Activated CD4-positive, alpha-beta T cell treated with anti-CD3 and anti-CD28 coated beads, Interleukin-2, amount 10 ng/mL, durations not matched to agents 7 days and 5 days (primary cell): ENCODE data around the gene TAC3. TPM values are rescaled to one million over a fixed set of nuclear protein-coding genes. Genes with fewer than 3 reads are reported as not detected.

ENCODE experiments used
- CTCF ChIA-PET: fragments of 350-600 bp; sonication (Branson Sonifier 250); formaldehyde crosslinking; loops from one replicate; lab custom pipeline; 2021; ENCODE audit warnings: antibody characterized with exemption; lab: Charles Lee
- POLR2A ChIA-PET: fragments of 350-600 bp; sonication (Branson Sonifier 250); formaldehyde crosslinking; loops from one replicate; lab custom pipeline; 2021; ENCODE audit warnings: antibody characterized with exemption; lab: Charles Lee
- DNase-seq: peaks from one replicate; pipeline ENCODE4 v3.0.0-alpha.2; 2020
- H3K27ac Mint-ChIP-seq: one replicate; pipeline ENCODE4 v1.8.0; 2021; ENCODE audit warnings: mild to moderate bottlenecking, moderate library complexity, mixed read lengths
- H3K27me3 Mint-ChIP-seq: one replicate; pipeline ENCODE4 v1.8.0; 2021; ENCODE audit warnings: mixed read lengths
- H3K36me3 Mint-ChIP-seq: one replicate; pipeline ENCODE4 v1.8.0; 2021; ENCODE audit warnings: low read depth, mixed read lengths
- H3K4me1 Mint-ChIP-seq: one replicate; pipeline ENCODE4 v1.8.0; 2021; ENCODE audit warnings: mixed read lengths
- H3K4me3 Mint-ChIP-seq: one replicate; pipeline ENCODE4 v1.8.0; 2021; ENCODE audit warnings: mild to moderate bottlenecking, moderate library complexity, mixed read lengths
- H3K9me3 Mint-ChIP-seq: one replicate; pipeline ENCODE4 v1.8.0; 2021; ENCODE audit warnings: mixed read lengths
- total RNA-seq, 2 experiments: library from RNA; stranded (reverse); gene quantifications; one replicate each; pipeline ENCODE4 v1.2.3, GENCODE V29; 2021

TAC3 gene
- total RNA-seq, 2 experiments from 2014 or later: 0.25 TPM; not detected in 1

- POLR2A ChIA-PET: interaction anchor here (0.9 kb wide), 1 partner anchor 100 kb away, joined by 4 read pairs; no protein-coding TSS in a partner anchor
- DNase-seq: peak; percentile 42
- H3K27me3 Mint-ChIP-seq: peaks cover 17% of the 10 kb centered on the region
- H3K27ac Mint-ChIP-seq: peak overlapping the region; percentile 82
- peak overlapping the region; percentile 28 for H3K4me3 Mint-ChIP-seq
- H3K36me3 Mint-ChIP-seq: peaks cover under 1% of the 10 kb centered on the region
- CTCF ChIA-PET: interaction anchor here (1.0 to 1.7 kb wide), 6 partner anchors 8 to 85 kb away, joined by 3 to 7 read pairs (median 4); no protein-coding TSS in a partner anchor
- H3K9me3 Mint-ChIP-seq: no peaks in the 10 kb centered on the region
- H3K4me1 Mint-ChIP-seq: peaks cover 51% of the 10 kb centered on the region
These were observed 4.6 kb downstream of the TAC3 start for GRCh38 chr12:57011438-57012424.

GRCh38 chr12:57010627-57011247, 5.6 kb downstream of the TAC3 start:
- Mint-ChIP-seq H3K27me3 (peaks cover 17% of the 10 kb centered on the region), H3K4me1 (peaks cover 54% of the 10 kb centered on the region), H3K9me3 (no peaks in the 10 kb centered on the region), H3K27ac (peak overlapping the region; percentile 82), H3K4me3 (no peak overlapping the region), H3K36me3 (peaks cover 1% of the 10 kb centered on the region)
- POLR2A ChIA-PET: interaction anchor here (0.9 kb wide), 1 partner anchor 101 kb away, joined by 4 read pairs; no protein-coding TSS in a partner anchor
- CTCF ChIA-PET: interaction anchor here (0.6 to 1.3 kb wide), 6 partner anchors 9 to 88 kb away, joined by 3 to 7 read pairs (median 4); no protein-coding TSS in a partner anchor
- DNase-seq: no peak

GRCh38 chr12:57009949-57010626, 6.2 kb downstream of the TAC3 start:
- DNase-seq: no peak
- Mint-ChIP-seq H3K4me3 (no peak overlapping the region), H3K9me3 (no peaks in the 10 kb centered on the region), H3K27me3 (peaks cover 11% of the 10 kb centered on the region), H3K4me1 (peaks cover 61% of the 10 kb centered on the region), H3K36me3 (peaks cover 1% of the 10 kb centered on the region), H3K27ac (no peak overlapping the region)
- POLR2A ChIA-PET: no interaction called here
- CTCF ChIA-PET: interaction anchor here (0.6 to 1.2 kb wide), 3 partner anchors 17 to 89 kb away, joined by 3 to 4 read pairs (median 3); no protein-coding TSS in a partner anchor

- POLR2A ChIA-PET: interaction anchor here (0.6 kb wide), 1 partner anchor 32 kb away, joined by 3 read pairs; no protein-coding TSS in a partner anchor
- Mint-ChIP-seq H3K27me3 (no peaks in the 10 kb centered on the region), H3K4me1 (peaks cover 71% of the 10 kb centered on the region), H3K27ac (peak overlapping the region; percentile 70), H3K36me3 (peaks cover 14% of the 10 kb centered on the region), H3K4me3 (no peak overlapping the region), H3K9me3 (no peaks in the 10 kb centered on the region)
- CTCF ChIA-PET: interaction anchor here (0.5 to 2.2 kb wide), 14 partner anchors 11 to 486 kb away, joined by 3 to 15 read pairs (median 4); partner anchors contain the start of gene RBMS2
- DNase-seq: peak; percentile 59
These were observed 8.2 kb downstream of the TAC3 start for GRCh38 chr12:57008178-57008577.

- Mint-ChIP-seq H3K4me1 (peaks cover 62% of the 10 kb centered on the region), H3K9me3 (no peaks in the 10 kb centered on the region), H3K27me3 (no peaks in the 10 kb centered on the region), H3K4me3 (peak overlapping the region; percentile 83), H3K27ac (peak overlapping the region; percentile 87), H3K36me3 (peaks cover 22% of the 10 kb centered on the region)
- DNase-seq: no peak
- ChIA-PET POLR2A (no interaction called here), CTCF (interaction anchor here (0.6 to 5.1 kb wide), 6 partner anchors 19 to 258 kb away, joined by 3 to 18 read pairs (median 6); no protein-coding TSS in a partner anchor)
These were observed 9.4 kb downstream of the TAC3 start for GRCh38 chr12:57006809-57007475.

- H3K9me3 Mint-ChIP-seq: no peaks in the 10 kb centered on the region
- H3K36me3 Mint-ChIP-seq: peaks cover 27% of the 10 kb centered on the region
- ChIA-PET CTCF (interaction anchor here (1.1 to 5.1 kb wide), 11 partner anchors 10 to 257 kb away, joined by 3 to 18 read pairs (median 6); partner anchors contain the start of genes STAT6 and TAC3), POLR2A (no interaction called here)
- peak within 1 kb of the TSS; percentile 90 for H3K4me3 Mint-ChIP-seq
- H3K4me1 Mint-ChIP-seq: peaks cover 61% of the 10 kb centered on the region
- DNase-seq: peak; percentile 55
- no peaks in the 10 kb centered on the region for H3K27me3 Mint-ChIP-seq
- peak within 1 kb of the TSS; percentile 87 for H3K27ac Mint-ChIP-seq
These were observed 10.1 kb downstream of the TAC3 start, which contains the start of gene ZBTB39 for GRCh38 chr12:57005980-57006808. ZBTB39 (minus strand) TSS chr12:57006546; CDS start chr12:57004917, 1,629 bp downstream.

- no peak overlapping the region for H3K27ac Mint-ChIP-seq
- H3K36me3 Mint-ChIP-seq: peaks cover 35% of the 10 kb centered on the region
- H3K4me1 Mint-ChIP-seq: peaks cover 60% of the 10 kb centered on the region
- no peaks in the 10 kb centered on the region for H3K27me3 Mint-ChIP-seq
- no peaks in the 10 kb centered on the region for H3K9me3 Mint-ChIP-seq
- CTCF ChIA-PET: interaction anchor here (1.1 to 5.1 kb wide), 11 partner anchors 8 to 252 kb away, joined by 3 to 18 read pairs (median 7); partner anchors contain the start of genes PRIM1, STAT6 and TAC3
- POLR2A ChIA-PET: no interaction called here
- DNase-seq: no peak
- H3K4me3 Mint-ChIP-seq: peak overlapping the region; percentile 90
These were observed 11.7 kb downstream of the TAC3 start for GRCh38 chr12:57004651-57005050.

GRCh38 chr12:57003395-57003794, 12.9 kb downstream of the TAC3 start:
- no peak for DNase-seq
- POLR2A ChIA-PET: no interaction called here
- Mint-ChIP-seq H3K36me3 (peaks cover 35% of the 10 kb centered on the region), H3K4me3 (no peak overlapping the region), H3K9me3 (no peaks in the 10 kb centered on the region), H3K27ac (no peak overlapping the region), H3K4me1 (peaks cover 66% of the 10 kb centered on the region), H3K27me3 (no peaks in the 10 kb centered on the region)
- CTCF ChIA-PET: interaction anchor here (1.2 to 5.1 kb wide), 6 partner anchors 9 to 246 kb away, joined by 4 to 18 read pairs (median 8); partner anchors contain the start of gene STAT6

- H3K27me3 Mint-ChIP-seq: no peaks in the 10 kb centered on the region
- H3K9me3 Mint-ChIP-seq: no peaks in the 10 kb centered on the region
- peaks cover 54% of the 10 kb centered on the region for H3K4me1 Mint-ChIP-seq
- CTCF ChIA-PET: interaction anchor here (0.6 to 2.3 kb wide), 29 partner anchors 10 to 365 kb away, joined by 3 to 12 read pairs (median 4); partner anchors contain the start of genes HSD17B6, LRP1, NACA and TAC3
- peak; percentile 82 for DNase-seq
- peak overlapping the region; percentile 0 for H3K27ac Mint-ChIP-seq
- H3K4me3 Mint-ChIP-seq: no peak overlapping the region
- POLR2A ChIA-PET: no interaction called here
- peaks cover 39% of the 10 kb centered on the region for H3K36me3 Mint-ChIP-seq
These were observed 14.9 kb downstream of the TAC3 start for GRCh38 chr12:57001448-57001906.

GRCh38 chr12:57000393-57000792, 15.9 kb downstream of the TAC3 start:
- Mint-ChIP-seq H3K9me3 (no peaks in the 10 kb centered on the region), H3K4me1 (peaks cover 49% of the 10 kb centered on the region), H3K27ac (peak overlapping the region; percentile 4), H3K27me3 (no peaks in the 10 kb centered on the region), H3K36me3 (peaks cover 39% of the 10 kb centered on the region), H3K4me3 (no peak overlapping the region)
- no peak for DNase-seq
- ChIA-PET POLR2A (no interaction called here), CTCF (interaction anchor here (0.8 to 2.3 kb wide), 7 partner anchors 12 to 245 kb away, joined by 3 to 8 read pairs (median 6); partner anchors contain the start of gene TAC3)
